A549 (cell line): ENCODE measurements around the gene ELOVL2. TPM values are rescaled to one million over a fixed set of nuclear protein-coding genes. Genes with fewer than 3 reads are reported as not detected.

Source experiments
- ATAC-seq, 2 experiments: fragments of 200-7000 bp in 1 of 2; fragments of >200 bp in 1 of 2; cut with Nextera tagmentation in 1 of 2; cut with Tn5 transposase in 1 of 2; 3 replicates each; pipeline versions ENCODE4 v1.8.0 to v1.9.1; 2018 to 2020; ENCODE audit warnings: mild to moderate bottlenecking in 1 of 2, moderate library complexity in 1 of 2
- CTCF ChIA-PET: fragments of 300-600 bp; sonication (Branson Sonifier 250); formaldehyde crosslinking; extraction: SDS; loops from one replicate; lab custom pipeline; 2021; ENCODE audit warnings: antibody characterized with exemption, inconsistent platforms; lab: Yijun Ruan, JAX
- POLR2A ChIA-PET: fragments of 350-600 bp; formaldehyde crosslinking; extraction: SDS; loops from one replicate; lab custom pipeline; 2021; ENCODE audit warnings: antibody characterized with exemption, inconsistent platforms; lab: Yijun Ruan, JAX
- DNase-seq, 2 experiments: peaks; one replicate each; pipeline versions ENCODE4 v3.0.0 to v3.0.0-alpha.2; 2011 to 2016; ENCODE audit warnings: low read depth in 1 of 2, low spot score in 1 of 2
- FAIRE-seq: peaks from 2 replicates; lab custom pipeline; 2011; peaks lifted over from hg19 to GRCh38; lab: Jason Lieb, UNC
- H3K27ac ChIP-seq, 2 experiments: fragments of >200 bp; sonication (Bioruptor Twin); formaldehyde crosslinking; 3 replicates each; pipeline ENCODE4 v1.5.1; 2016 to 2017
- H3K4me1 ChIP-seq: fragments of >200 bp; sonication (Bioruptor Twin); formaldehyde crosslinking; 3 replicates; pipeline ENCODE4 v1.6.1; 2016
- H3K4me2 ChIP-seq: fragments of >200 bp; sonication (Bioruptor Twin); formaldehyde crosslinking; 3 replicates; pipeline ENCODE4 v1.6.1; 2016
- H3K4me3 ChIP-seq: fragments of >200 bp; sonication (Bioruptor Twin); formaldehyde crosslinking; 3 replicates; pipeline ENCODE4 v1.5.1; 2016
- H3K9me3 ChIP-seq: fragments of >200 bp; sonication (Bioruptor Twin); formaldehyde crosslinking; 3 replicates; pipeline ENCODE4 v1.6.1; 2016
- CHD2 ChIP-seq: fragments of 150-350 bp; IDR thresholded peaks from 2 replicates; pipeline ENCODE4 v1.6.1; 2014; ENCODE audit warnings: low read length; ENCODE audit not compliant: partially characterized antibody
- CHD4 ChIP-seq: fragments of 200-600 bp; sonication (generic); IDR thresholded peaks from 2 replicates; pipeline ENCODE4 v1.6.1; 2016; ENCODE audit warnings: antibody characterized with exemption, mild to moderate bottlenecking, borderline replicate concordance
- FOSB ChIP-seq: fragments of 250-450 bp; sonication (Bioruptor Pico); IDR thresholded peaks from 2 replicates; pipeline ENCODE4 v1.5.0; 2020; ENCODE audit warnings: mild to moderate bottlenecking, moderate library complexity
- FOSL2 ChIP-seq, 2 experiments: fragments of 450-650 bp in 1 of 2; fragments of >200 bp in 1 of 2; sonication (Bioruptor Twin) in 1 of 2; formaldehyde crosslinking; IDR thresholded peaks; 2 replicates each; pipeline versions ENCODE4 v1.5.0 to v1.6.1; 2016 to 2020; ENCODE audit warnings: mild to moderate bottlenecking in 1 of 2, moderate library complexity in 1 of 2
- FOXS1 ChIP-seq: fragments of 250-450 bp; sonication (Bioruptor Pico); IDR thresholded peaks from 2 replicates; pipeline ENCODE4 v1.5.0; 2020; ENCODE audit warnings: mild to moderate bottlenecking, moderate library complexity
- GATA3 ChIP-seq: IDR thresholded peaks from 2 replicates; pipeline ENCODE4 v1.6.1; 2012; ENCODE audit warnings: borderline replicate concordance
- HEYL ChIP-seq: fragments of 250-450 bp; sonication (Bioruptor Pico); IDR thresholded peaks from 2 replicates; pipeline ENCODE4 v1.8.0; 2021; ENCODE audit warnings: mild to moderate bottlenecking, moderate library complexity
- HOXA7 ChIP-seq: fragments of 250-450 bp; sonication (Bioruptor Pico); IDR thresholded peaks from 2 replicates; pipeline ENCODE4 v1.5.0; 2020; ENCODE audit warnings: mild to moderate bottlenecking, moderate library complexity
- MAFK ChIP-seq: fragments of 450-650 bp; IDR thresholded peaks from 2 replicates; pipeline ENCODE4 v1.6.1; 2014; ENCODE audit not compliant: partially characterized antibody
- NR3C1 ChIP-seq: fragments of >200 bp; sonication (Bioruptor Twin); formaldehyde crosslinking; IDR thresholded peaks from 3 replicates; pipeline ENCODE4 v1.6.1; 2017
- PHF8 ChIP-seq: fragments of 200-600 bp; sonication (generic); IDR thresholded peaks from 2 replicates; pipeline ENCODE4 v1.6.1; 2016; ENCODE audit warnings: low read depth, mild to moderate bottlenecking, antibody characterized with exemption, moderate library complexity, borderline replicate concordance
- POLR2A ChIP-seq: IDR thresholded peaks from 2 replicates; pipeline ENCODE4 v1.6.1; 2012; ENCODE audit warnings: mild to moderate bottlenecking, low read length
- POLR2AphosphoS2 ChIP-seq: conservative IDR thresholded peaks from 2 replicates; pipeline ENCODE4 v1.6.1; 2012; ENCODE audit warnings: low read length, improper control_type of control experiment, inconsistent platforms
- RARB ChIP-seq: fragments of 250-450 bp; sonication (Bioruptor Pico); IDR thresholded peaks from 2 replicates; pipeline ENCODE4 v1.8.0; 2021; ENCODE audit warnings: mild to moderate bottlenecking, moderate library complexity
- ZNF302 ChIP-seq: fragments of 250-450 bp; sonication (Bioruptor Pico); IDR thresholded peaks from 2 replicates; pipeline ENCODE4 v1.9.0; 2021; ENCODE audit warnings: inconsistent platforms, mild to moderate bottlenecking, moderate library complexity
- ZSCAN20 ChIP-seq: fragments of 250-450 bp; sonication (Bioruptor Pico); IDR thresholded peaks from 2 replicates; pipeline ENCODE4 v1.8.0; 2022; ENCODE audit warnings: mild to moderate bottlenecking, moderate library complexity
- WGBS: methylation state at CpG from one replicate; pipeline ENCODE4 v1.1.6; 2017; ENCODE audit errors: missing lambda C conversion rate; 5-methylcytosine and 5-hydroxymethylcytosine counted together
- polyA plus RNA-seq, 4 experiments: library from polyadenylated mRNA; depleted of rRNA in 3 of 4; stranded (reverse); fragments of >200 nt; fragmentation: RNase III in 1 of 4; extraction: RNeasy Plus Mini Kit Qiagen cat#74134 plus additional on column Dnase treatment in 1 of 4; gene quantifications; 2 replicates in 3 of 4; 3 replicates in 1 of 4; pipeline ENCODE4 v1.2.3, GENCODE V29; 2011 to 2017
- TF ChIP-seq, protein P1 (sequence below): fragments of 250-450 bp; sonication (Bioruptor Pico); IDR thresholded peaks from 2 replicates; pipeline ENCODE4 v1.5.0; 2020; ENCODE audit warnings: low read depth, mild to moderate bottlenecking, moderate library complexity
- TF ChIP-seq, protein P2 (sequence below): IDR thresholded peaks from 2 replicates; pipeline ENCODE4 v1.6.1; 2012
- TF ChIP-seq, protein P3 (sequence below): fragments of 450-650 bp; IDR thresholded peaks from 2 replicates; pipeline ENCODE4 v1.6.1; 2014; ENCODE audit warnings: antibody characterized with exemption
- TF ChIP-seq, protein P4 (sequence below): fragments of >200 bp; sonication (Bioruptor Twin); formaldehyde crosslinking; IDR thresholded peaks from 2 replicates; pipeline ENCODE4 v1.6.1; 2016
- TF ChIP-seq, protein P5 (sequence below): IDR thresholded peaks from 2 replicates; pipeline ENCODE4 v1.6.1; 2012; ENCODE audit warnings: low read depth, borderline replicate concordance

ELOVL2 gene
- polyA plus RNA-seq, 2 of the 4 experiments (the other 2 are of a cell fraction): 12.4 to 15.5 TPM

DNA sequence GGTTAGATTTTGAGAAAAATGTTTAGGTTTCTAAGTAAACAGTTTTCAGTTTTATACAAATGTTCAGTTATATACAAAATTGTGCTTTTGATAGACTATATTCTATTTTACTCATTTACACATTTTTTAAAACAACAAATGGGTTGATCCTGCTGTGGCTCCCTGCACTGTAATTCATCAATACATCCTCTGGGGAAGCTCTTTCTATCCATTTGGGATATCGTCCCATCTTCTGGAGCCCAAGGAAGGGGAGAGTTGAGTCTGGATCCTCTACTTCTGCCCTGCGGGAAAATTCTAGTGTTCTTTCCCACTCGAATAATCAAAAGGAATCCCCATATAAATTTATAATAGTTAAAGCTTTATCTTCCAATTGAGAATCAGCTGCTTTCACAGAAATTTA lies 82.3 kb downstream of the ELOVL2 start (continued):
- TF ChIP-seq, protein P1, sequence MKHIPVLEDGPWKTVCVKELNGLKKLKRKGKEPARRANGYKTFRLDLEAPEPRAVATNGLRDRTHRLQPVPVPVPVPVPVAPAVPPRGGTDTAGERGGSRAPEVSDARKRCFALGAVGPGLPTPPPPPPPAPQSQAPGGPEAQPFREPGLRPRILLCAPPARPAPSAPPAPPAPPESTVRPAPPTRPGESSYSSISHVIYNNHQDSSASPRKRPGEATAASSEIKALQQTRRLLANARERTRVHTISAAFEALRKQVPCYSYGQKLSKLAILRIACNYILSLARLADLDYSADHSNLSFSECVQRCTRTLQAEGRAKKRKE (CRISPR knock-in tag): no peak
- TF ChIP-seq POLR2A (no peak), GATA3 (no peak), RARB (CRISPR knock-in tag) (no peak), ZSCAN20 (CRISPR knock-in tag) (no peak), CHD4 (no peak), NR3C1 (no peak)
- TF ChIP-seq, protein P2, sequence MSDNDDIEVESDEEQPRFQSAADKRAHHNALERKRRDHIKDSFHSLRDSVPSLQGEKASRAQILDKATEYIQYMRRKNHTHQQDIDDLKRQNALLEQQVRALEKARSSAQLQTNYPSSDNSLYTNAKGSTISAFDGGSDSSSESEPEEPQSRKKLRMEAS: no peak
- TF ChIP-seq, protein P3, sequence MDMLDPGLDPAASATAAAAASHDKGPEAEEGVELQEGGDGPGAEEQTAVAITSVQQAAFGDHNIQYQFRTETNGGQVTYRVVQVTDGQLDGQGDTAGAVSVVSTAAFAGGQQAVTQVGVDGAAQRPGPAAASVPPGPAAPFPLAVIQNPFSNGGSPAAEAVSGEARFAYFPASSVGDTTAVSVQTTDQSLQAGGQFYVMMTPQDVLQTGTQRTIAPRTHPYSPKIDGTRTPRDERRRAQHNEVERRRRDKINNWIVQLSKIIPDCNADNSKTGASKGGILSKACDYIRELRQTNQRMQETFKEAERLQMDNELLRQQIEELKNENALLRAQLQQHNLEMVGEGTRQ: no peak

DNA sequence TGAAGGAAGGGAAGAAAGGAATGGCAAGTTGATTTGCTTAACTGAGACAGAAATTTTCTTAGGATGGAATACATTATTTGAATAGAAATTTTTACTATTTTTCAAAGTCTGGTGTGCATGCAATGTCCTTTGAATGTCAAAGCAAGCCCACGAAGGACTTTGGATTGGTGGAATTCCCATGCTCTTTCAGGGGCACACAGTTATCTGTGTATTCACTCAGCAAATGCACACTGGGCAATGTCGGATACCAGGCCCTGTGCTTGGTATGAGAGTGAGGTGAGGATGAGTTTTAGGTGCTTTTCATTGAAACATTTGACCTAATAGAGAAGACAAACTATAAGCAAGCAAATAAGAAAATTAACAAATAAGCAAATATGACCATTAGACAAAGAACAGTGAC lies 83.9 kb downstream of the ELOVL2 start:
- H3K27ac ChIP-seq: no peak overlapping the region
- TF ChIP-seq CHD2 (no peak), ZNF302 (CRISPR knock-in tag) (no peak), PHF8 (no peak), HEYL (CRISPR knock-in tag) (no peak), HOXA7 (CRISPR knock-in tag) (no peak), FOSB (CRISPR knock-in tag) (no peak), POLR2AphosphoS2 (no peak), FOXS1 (CRISPR knock-in tag) (no peak)
- TF ChIP-seq, protein P4, sequence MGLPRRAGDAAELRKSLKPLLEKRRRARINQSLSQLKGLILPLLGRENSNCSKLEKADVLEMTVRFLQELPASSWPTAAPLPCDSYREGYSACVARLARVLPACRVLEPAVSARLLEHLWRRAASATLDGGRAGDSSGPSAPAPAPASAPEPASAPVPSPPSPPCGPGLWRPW: no peak
- TF ChIP-seq, protein P5, sequence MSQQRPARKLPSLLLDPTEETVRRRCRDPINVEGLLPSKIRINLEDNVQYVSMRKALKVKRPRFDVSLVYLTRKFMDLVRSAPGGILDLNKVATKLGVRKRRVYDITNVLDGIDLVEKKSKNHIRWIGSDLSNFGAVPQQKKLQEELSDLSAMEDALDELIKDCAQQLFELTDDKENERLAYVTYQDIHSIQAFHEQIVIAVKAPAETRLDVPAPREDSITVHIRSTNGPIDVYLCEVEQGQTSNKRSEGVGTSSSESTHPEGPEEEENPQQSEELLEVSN: no peak
- TF ChIP-seq, all 56 proteins: peak for 0
- ATAC-seq (no peak), FAIRE-seq (no peak), DNase-seq (no peak)
- H3K4me3 ChIP-seq: no peak overlapping the region
- ChIA-PET POLR2A (no interaction called here), CTCF (interaction anchor here (1.7 kb wide), 1 partner anchor 116 kb away, joined by 3 read pairs; no protein-coding TSS in a partner anchor)
- H3K9me3 ChIP-seq: no peaks in the 10 kb centered on the region
- peaks cover 10% of the 10 kb centered on the region; the same call in 2 of the 3 replicates for H3K4me1 ChIP-seq
- no peak overlapping the region for H3K4me2 ChIP-seq
- 89% methylated on average over 2 of the region's 2 CpGs for WGBS

DNA sequence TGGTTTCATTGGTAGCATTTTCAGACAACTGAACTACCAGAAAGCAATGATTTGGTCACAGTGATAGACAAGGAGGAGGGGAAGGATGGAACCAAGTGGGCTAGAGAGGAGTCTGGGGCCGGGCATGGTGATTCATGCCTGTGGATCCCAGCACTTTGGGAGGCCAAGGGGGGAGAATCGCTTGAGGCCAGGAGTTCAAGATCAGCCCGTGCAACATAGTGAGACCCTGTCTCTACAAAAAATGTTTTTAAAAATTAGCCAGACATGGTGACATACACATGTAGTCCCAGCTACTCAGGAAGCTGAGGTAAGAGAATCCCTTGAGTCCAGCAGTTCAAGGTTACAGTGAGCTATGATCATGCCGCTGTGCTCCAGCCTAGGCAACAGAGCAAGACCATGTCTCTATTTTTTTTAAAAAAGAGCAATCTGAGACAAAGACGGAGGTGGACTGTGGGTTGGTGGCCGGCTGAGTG lies 86.7 kb downstream of the ELOVL2 start:
- Histone ChIP-seq H3K4me3 (no peak overlapping the region), H3K4me1 (peaks cover 5% of the 10 kb centered on the region; the same call in 2 of the 3 replicates), H3K4me2 (no peak overlapping the region), H3K27ac (no peak overlapping the region), H3K9me3 (no peaks in the 10 kb centered on the region)
- 84% methylated on average over 6 of the region's 6 CpGs for WGBS
- CTCF ChIA-PET: interaction anchor here (1.2 to 1.7 kb wide), 2 partner anchors 16 to 618 kb away, joined by 3 read pairs; no protein-coding TSS in a partner anchor
- DNase-seq (no peak), FAIRE-seq (no peak), ATAC-seq (no peak)
- POLR2A ChIA-PET: no interaction called here
- TF ChIP-seq MAFK (no peak), FOSL2 (IDR thresholded peaks at IDR 0.05) (no peak), FOSL2 (CRISPR knock-in tag; IDR thresholded peaks at IDR 0.05) (no peak)
